ENCODE data around the gene GFRA4. TPM values are rescaled to one million over a fixed set of nuclear protein-coding genes. Genes with fewer than 3 reads are reported as not detected.

Gene GFRA4
- polyA plus RNA-seq, 2 donors = not detected

DNA sequence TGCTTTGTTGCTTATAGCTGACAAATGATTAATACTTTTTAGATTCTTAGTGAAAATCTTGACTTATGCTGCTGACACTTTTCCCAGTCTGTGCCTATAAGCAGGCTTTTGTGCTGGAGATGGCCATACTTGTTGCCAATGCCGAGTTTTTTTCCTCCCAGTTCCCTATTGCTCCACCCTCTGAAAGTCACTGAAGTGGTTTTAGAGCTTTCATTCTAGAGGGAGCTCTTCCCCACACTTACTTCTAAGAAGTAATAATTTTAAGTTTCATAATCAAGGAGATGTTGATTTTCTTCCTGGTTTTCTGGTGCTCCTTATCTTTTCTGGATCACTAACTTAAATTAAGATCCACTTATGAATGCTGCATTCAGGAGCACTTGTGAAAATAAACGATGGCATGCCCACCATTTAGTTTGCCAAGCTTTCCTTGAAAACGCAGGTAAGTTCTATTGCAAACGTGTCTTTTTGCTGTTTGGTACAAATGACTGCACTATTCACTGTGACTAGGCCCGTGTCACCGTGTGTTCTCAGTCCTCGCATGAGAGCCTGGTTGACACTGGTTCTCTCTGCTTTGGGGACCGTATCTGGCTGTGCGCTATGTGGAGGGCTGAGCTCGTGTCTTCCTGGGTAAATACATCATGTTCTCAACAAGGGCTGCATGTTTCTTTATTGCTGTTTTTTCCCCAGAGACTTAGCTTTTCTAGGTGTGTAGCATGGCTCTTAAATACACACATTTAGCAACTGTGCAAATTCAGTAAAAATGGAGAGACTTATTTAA lies 50.2 kb downstream of the GFRA4 start:
- no peak overlapping the region for H3K4me3 ChIP-seq (ENCODE audit: low read depth in 1 of 2, low read length in 2 of 2)
- peaks cover 0 to 11% of the 10 kb centered on the region in 2 donors for H3K36me3 ChIP-seq (ENCODE audit: control insufficient read depth in 2 of 2, insufficient read depth in 2 of 2, low read length in 1 of 2)
- H3K27me3 ChIP-seq (ENCODE audit: control insufficient read depth in 1 of 2, insufficient read depth in 2 of 2, low read length in 2 of 2) = no peaks in the 10 kb centered on the region
- H3K4me1 ChIP-seq (ENCODE audit: control insufficient read depth in 2 of 2, insufficient read depth in 2 of 2, low read length in 1 of 2) = no peaks in the 10 kb centered on the region
- 81 to 86% methylated on average over 10 of the region's 10 CpGs for WGBS, 2 donors
- H3K9me3 ChIP-seq (ENCODE audit: control insufficient read depth in 2 of 2, insufficient read depth in 1 of 2, low read depth in 1 of 2, low read length in 1 of 2) = no peaks in the 10 kb centered on the region
- H3K27ac ChIP-seq (ENCODE audit: low read depth in 2 of 2, low read length in 1 of 2) = no peak overlapping the region

DNA sequence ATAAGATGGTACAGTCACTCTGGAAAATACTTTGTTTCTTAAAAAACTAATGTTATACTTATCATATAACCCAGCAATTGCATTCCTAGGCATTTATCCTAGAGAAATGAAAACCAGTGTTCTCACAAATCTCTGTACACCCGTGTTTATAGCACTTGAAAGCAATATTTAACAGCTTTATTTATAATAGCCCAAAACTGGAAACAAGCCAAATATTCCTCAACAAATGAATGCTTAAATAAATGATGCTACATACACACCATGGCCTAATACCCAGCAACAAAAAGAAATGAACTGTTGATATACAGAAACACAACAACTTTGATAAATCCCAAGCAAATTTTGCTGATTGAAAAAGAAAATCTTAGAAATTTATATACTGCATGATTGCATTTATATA lies 51.3 kb downstream of the GFRA4 start:
- H3K9me3 ChIP-seq (ENCODE audit: control insufficient read depth in 2 of 2, insufficient read depth in 1 of 2, low read depth in 1 of 2, low read length in 1 of 2) = no peaks in the 10 kb centered on the region
- WGBS, 2 donors = 35 to 66% methylated on average over 1 of the region's 1 CpG
- H3K27ac ChIP-seq (ENCODE audit: low read depth in 2 of 2, low read length in 1 of 2) = no peak overlapping the region
- H3K27me3 ChIP-seq (ENCODE audit: control insufficient read depth in 1 of 2, insufficient read depth in 2 of 2, low read length in 2 of 2) = no peaks in the 10 kb centered on the region
- H3K36me3 ChIP-seq (ENCODE audit: control insufficient read depth in 2 of 2, insufficient read depth in 2 of 2, low read length in 1 of 2) = peaks cover 0 to 8% of the 10 kb centered on the region in 2 donors
- no peaks in the 10 kb centered on the region for H3K4me1 ChIP-seq (ENCODE audit: control insufficient read depth in 2 of 2, insufficient read depth in 2 of 2, low read length in 1 of 2)
- H3K4me3 ChIP-seq (ENCODE audit: low read depth in 1 of 2, low read length in 2 of 2) = no peak overlapping the region

Other genes starting within 250 kb of the GFRA4 start
- 1 to 10 TPM; 2.4 to 5.1 TPM for gene ATRN, start 192.4 kb downstream of the GFRA4 start, polyA plus RNA-seq
- gene ADAM33, start 18.6 kb upstream of the GFRA4 start, polyA plus RNA-seq = 10 to 100 TPM; 27.3 to 83.1 TPM
- gene SIGLEC1, start 49.2 kb upstream of the GFRA4 start, polyA plus RNA-seq = 1 to 10 TPM; 1.1 to 1.4 TPM
- 1 to 10 TPM; 2.0 to 2.3 TPM for gene HSPA12B, start 69.3 kb upstream of the GFRA4 start, polyA plus RNA-seq
- gene ADISSP, start 104.4 kb upstream of the GFRA4 start, polyA plus RNA-seq = 10 to 100 TPM; 18.0 to 33.2 TPM
- gene SPEF1, start 118.0 kb upstream of the GFRA4 start, polyA plus RNA-seq = under 1 TPM; 0.07 to 0.08 TPM
- gene CENPB, start 123.3 kb upstream of the GFRA4 start, polyA plus RNA-seq = 10 to 100 TPM; 33.3 to 43.4 TPM
- gene CDC25B, start 132.9 kb upstream of the GFRA4 start, polyA plus RNA-seq = 10 to 100 TPM; 15.6 to 21.8 TPM
- gene AP5S1, start 157.1 kb upstream of the GFRA4 start, polyA plus RNA-seq = 1 to 10 TPM; 4.6 to 7.9 TPM
- 10 to 100 TPM in 1 of 2 donors, 1 to 10 TPM in 1; 9.2 to 20.5 TPM for gene MAVS, start 183.4 kb upstream of the GFRA4 start, polyA plus RNA-seq
- gene PANK2, start 226.0 kb upstream of the GFRA4 start, polyA plus RNA-seq = 10 to 100 TPM; 31.0 to 31.9 TPM

Measured in esophagus (tissue), 2 donors.